GM19238 (cell line): ENCODE results near the gene KANSL1.

Experiments used
- DNase-seq: peaks from one replicate; pipeline ENCODE4 v3.0.0; 2011; ENCODE audit warnings: low spot score; ENCODE audit not compliant: insufficient read length

KANSL1 gene

GRCh38 chr17:46141645-46142044 lies 51.6 kb downstream of the KANSL1 start:
- no peak for DNase-seq

- no peak for DNase-seq
Observed at GRCh38 chr17:46140645-46141197, 52.5 kb downstream of the KANSL1 start.

DNA sequence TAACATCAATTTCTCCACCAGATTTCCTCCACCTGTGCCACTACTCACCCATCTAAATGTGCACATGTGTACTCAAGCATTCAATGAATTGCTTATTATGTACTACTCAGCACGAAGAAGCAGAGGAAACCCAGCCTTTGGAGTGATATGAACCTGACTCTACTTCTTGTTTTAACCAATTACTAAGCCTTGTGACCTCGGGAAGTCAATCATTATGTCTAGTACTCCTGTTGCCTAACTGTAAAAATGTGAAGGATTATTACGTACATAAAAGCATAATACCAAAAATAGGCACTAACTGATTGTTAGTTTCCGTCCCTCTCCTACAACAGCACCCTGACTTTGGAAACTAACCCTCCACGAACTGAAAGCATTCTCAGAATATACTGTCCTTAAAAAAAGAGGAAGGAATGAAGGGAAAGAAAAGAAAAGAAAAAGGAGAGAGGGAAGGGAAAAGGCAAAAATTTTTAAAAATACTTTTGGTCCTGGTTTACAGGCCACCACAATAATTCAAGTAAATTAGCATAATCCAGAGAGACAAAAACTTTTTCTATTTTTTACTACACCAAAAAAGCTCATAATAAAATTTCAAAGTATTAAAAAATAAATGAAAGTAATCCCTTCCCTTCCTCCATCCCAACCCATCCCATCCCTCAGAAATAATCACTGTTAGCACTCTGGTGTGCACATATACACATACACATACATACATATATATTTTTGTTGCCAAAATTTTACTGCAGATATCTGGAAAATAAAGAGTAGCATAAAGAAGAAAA lies 53.6 kb downstream of the KANSL1 start:
- DNase-seq = no peak

- DNase-seq = no peak
Observed at GRCh38 chr17:46138473-46138872, 54.8 kb downstream of the KANSL1 start.

DNA sequence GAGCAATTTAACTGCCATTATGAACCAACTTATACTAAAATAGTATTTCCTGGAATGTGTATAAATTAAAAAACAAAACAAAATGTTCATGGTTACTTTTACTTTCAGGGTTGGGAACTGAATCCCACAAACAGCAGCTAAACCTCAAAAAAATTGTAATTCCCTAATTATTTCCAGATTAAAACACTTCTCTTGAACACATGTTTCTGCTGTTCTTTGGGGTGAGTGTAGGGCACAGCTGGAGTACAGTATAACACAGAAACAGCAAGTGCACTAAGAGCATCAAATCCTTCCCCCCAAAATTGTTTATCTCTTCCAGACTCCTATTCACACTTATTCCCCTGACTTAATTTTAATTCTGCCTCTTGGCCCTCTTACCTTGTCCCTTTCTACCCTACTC lies 56.4 kb downstream of the KANSL1 start:
- no peak for DNase-seq

GRCh38 chr17:46135879-46136563 lies 57.2 kb downstream of the KANSL1 start:
- no peak for DNase-seq

DNA sequence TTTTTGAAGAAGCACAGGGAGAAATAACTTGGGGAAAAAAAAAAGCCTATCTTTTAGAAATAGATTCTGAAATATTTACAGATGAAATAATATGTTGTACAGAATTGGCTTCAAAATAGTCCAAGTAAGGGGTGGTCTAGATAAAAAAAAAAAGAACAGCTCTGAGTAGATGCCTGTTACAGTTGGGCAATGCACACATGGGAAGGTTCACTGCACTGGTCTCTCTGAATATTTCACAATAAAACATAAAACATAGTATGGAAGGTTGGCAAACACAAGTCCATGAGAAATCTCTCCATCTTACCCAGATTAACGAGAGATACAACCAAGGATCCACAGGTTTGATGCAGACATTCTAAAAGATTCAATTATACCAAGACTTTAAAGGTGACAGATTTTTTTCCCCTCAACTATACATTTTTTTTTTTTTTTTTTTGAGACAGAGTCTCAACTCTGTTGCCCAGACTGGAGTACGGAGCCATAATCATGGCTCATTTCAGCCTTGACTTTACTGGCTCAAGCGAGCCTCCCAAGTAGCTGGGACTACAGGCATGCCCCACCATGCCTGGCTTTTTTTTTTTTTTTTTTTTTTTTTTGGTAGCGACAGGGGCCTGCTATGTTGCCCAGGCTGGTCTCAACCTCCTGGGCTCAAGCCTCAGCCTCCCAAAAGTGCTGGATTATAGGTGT lies 58.0 kb downstream of the KANSL1 start:
- DNase-seq = no peak

- no peak for DNase-seq
Observed at GRCh38 chr17:46129302-46129701, 63.9 kb downstream of the KANSL1 start.

DNA sequence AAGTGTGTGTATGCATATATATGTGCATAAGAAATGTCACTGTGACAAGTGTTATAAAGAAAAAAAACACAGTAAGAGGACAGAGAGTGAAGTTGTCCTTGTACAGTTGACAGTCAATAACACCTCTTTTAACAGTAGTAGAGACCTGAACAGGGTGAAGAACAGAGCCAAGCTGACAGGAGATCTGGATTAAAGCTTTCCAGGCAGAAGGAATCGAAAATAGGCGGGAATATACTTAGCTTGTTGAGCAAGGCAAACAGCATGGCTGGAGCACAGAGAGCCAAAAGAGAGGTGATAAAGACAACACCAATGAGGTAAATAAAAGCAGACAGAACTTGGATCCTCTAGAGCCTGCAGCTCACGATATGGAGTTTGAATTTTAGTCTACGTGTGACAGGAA lies 64.8 kb downstream of the KANSL1 start:
- DNase-seq = no peak

DNA sequence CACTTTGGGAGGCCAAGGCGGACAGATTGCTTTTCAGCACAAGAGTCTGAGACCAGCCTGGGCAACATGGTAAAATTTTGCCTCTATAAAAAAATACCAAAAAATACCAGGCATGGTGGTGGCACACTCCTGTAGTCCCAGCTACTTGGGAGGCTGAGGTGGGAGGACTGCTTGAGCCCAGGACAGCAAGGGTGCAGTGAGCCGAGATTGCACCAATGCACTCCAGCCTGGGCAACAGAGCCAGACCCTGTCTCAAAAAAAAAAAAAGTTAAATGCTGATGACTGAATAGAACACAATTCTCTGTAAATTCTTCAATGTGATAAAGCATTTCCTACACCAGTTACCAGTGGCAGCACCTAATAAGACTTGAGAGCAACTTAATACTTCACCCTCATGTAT lies 65.7 kb downstream of the KANSL1 start:
- no peak for DNase-seq

- DNase-seq = no peak
Observed at GRCh38 chr17:46126840-46127239, 66.4 kb downstream of the KANSL1 start.

GRCh38 chr17:46125831-46126230 lies 67.4 kb downstream of the KANSL1 start:
- DNase-seq = no peak

DNA sequence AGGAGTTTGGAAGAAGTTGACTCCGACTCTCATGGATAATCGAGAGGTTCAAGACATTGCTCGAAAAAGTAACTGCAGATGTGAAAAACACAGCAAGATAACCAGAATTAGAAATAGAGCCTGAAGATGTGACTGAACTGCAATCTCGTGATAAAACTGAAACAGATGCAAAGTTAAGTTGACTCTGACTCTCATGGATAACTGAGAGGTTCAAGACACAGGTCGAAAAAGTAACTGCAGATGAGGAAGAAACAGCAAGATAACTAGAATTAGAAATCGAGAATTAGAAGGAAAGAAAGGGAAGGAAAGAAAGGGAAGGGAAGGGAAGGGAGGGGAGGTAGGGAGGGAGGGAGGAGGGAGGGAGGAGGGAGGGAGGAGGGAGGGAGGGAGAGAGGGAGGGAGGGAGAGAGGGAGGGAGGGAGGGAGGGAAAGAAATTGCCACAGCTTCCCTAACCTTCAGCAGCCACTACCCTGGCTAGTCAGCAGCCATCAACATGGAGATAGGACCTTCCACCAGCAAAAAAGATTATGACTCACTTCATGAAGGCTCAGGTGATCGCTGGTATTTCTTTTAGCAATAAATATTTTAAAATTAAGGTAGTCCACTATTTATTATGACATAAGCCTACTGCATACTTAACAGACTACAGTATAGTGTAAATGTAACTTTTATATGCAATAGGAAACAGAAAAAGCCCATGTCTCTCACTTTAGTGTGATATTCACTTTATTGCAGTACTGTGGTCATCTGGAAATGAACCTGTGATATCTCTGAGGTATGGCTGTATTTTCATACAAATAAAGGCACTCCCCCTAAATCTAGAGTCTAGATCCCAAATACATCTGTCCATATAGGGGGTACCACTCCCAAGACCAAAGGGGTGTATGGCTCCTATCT lies 68.3 kb downstream of the KANSL1 start:
- no peak for DNase-seq

DNA sequence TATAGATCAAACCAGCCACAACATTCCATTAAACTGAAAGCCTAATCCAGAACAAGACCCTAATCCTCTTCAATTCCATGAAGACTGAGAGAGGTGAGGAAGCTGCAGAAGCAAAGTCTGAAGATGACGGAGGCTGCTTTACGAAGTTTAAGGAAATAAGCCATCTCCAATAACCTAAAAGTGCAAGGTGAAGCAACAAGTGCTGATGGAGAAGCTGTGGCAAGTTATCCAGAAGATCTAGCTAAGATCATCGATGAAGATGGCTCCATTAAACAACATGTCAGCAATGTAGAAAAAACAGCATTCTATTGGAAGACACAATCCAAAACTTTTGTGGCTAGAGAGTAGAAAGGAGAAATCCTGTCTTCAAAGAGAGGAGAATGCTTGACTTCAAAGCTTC lies 69.6 kb downstream of the KANSL1 start:
- no peak for DNase-seq

DNA sequence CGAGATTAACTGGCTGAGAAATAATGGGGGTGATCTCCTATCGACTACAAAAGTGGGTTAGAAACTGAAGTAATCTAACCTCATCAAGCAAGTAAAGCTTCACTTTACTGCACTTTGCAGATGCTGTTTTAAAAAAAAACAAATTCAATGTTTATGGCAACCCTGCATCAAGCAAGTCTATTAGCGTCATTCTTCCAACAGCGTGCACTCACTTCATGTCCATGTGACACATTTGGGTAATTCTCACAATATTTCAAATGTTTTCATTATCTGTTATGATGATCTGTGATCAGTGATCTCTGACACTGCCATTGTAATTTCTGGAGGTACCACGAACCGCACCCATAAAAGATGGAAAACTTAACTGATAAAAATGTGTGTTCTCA lies 70.8 kb downstream of the KANSL1 start:
- DNase-seq = no peak

- DNase-seq = peak; percentile 19
Observed at GRCh38 chr17:46121841-46122485, 71.3 kb downstream of the KANSL1 start.

GRCh38 chr17:46121165-46121764 lies 72.0 kb downstream of the KANSL1 start:
- no peak for DNase-seq

DNA sequence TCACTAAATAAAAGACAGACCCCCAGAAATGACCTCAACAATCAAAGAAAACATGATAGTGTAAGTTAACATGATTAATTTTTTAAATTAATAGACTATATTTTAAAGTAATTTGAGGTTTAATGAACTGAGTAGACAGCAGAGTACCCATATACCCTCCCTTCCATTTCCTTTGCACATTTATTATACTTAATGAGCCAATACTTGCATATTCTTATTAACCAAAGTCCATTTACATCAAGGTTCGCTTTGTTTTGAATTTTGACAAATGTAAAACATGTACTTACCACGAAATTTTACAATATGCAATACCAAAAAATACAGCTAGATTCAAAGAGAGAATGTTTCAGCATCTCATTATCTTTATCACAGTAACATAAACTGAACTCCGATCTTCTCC lies 72.7 kb downstream of the KANSL1 start:
- no peak for DNase-seq

GRCh38 chr17:46120078-46120477 lies 73.2 kb downstream of the KANSL1 start:
- DNase-seq = no peak

DNA sequence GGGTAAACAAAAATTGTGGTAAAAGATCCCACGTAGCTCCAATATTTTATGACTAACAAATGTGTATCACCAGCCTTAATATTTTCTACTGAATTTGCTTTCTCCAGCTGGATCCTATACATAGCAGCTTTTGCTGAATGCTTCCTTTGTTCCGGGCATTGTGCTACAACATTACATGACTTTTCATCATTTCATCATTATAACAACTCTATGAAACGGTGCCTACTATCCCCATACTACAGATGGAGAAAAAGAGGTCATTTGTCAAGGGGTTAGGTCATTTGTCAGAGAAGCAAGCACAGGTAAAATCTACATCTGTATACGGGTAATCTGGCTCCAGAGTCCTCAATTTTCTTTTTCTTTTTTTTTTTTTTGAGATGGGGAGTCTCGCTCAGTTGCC lies 74.3 kb downstream of the KANSL1 start:
- DNase-seq = no peak
